Measurements from ENCODE around the gene BACH2. TPM values are rescaled to one million over a fixed set of nuclear protein-coding genes. Genes with fewer than 3 reads are reported as not detected.
"Not testable (repeated sequence)": the region's sequence is repeated elsewhere in the genome, so short reads cannot be mapped to it uniquely, and the experiment has no call there.

BACH2 gene
- total RNA-seq, 1 donor from 2014 or later = 0.26 TPM

GRCh38 chr6:90072501-90072900, 224.1 kb downstream of the BACH2 start:
- no peak for DNase-seq (ENCODE audit: low read depth, low spot score)

DNA sequence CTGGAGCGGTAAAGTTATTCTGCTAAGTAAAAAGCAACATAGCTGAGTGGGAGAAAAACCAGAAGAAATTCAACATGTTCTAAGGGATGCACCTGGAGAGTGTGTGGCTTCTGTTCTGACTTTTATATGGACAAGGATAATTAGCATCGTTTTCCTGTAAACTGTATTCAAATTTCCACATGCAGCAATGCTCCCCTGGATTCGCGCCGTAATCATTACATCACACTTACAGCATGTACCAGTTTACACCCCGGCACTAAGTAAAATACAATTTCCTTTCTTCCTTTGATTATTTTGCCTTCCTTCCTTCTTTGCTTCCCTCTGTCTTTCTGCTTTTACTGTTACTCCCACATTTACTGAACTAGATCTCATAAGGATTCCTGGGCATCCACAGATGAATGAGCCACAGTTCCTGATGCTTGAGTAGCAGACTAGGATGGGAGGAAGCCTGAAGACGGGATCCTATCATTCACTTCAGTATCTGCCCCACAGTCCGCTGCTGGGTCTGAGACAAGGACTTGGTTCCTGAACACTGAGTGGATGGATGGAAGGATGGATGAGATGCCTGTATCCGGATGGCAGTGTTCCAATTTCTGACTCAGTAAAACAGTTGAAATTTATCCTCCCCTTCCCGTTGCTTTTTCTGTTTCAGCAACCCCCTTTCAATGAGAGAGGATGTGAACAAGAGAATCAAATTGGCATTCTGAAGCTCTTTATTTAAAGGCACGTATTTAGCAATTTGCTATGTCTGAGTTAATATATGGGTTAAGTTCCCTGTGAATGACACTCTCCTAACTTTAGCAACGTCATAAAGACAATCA, 227.7 kb downstream of the BACH2 start:
- no peak for DNase-seq (ENCODE audit: low read depth, low spot score)

GRCh38 chr6:90068264-90068663, 228.4 kb downstream of the BACH2 start:
- no peak for DNase-seq (ENCODE audit: low read depth, low spot score)

DNA sequence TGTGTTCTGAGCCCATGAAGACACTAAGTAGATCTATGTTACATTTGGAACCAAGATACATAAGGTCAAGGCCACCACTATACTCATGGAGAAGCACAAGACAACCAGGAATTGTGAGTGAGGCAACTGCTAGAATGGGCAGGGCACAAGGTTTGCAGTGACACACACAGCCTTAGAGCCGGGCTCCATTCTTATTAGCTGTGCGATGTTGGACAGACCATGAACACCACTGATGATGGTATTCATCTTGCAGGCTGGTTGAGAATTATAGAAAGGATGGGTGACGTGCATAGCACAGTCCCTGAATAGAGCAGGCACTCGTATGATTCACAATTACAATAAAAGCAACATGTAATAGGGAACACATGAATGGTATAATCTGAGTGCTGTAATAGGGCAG, 229.9 kb downstream of the BACH2 start:
- DNase-seq (ENCODE audit: low read depth, low spot score) = no peak

- DNase-seq (ENCODE audit: low read depth, low spot score) = no peak
Measured at GRCh38 chr6:90065173-90065572, 231.5 kb downstream of the BACH2 start.

DNA sequence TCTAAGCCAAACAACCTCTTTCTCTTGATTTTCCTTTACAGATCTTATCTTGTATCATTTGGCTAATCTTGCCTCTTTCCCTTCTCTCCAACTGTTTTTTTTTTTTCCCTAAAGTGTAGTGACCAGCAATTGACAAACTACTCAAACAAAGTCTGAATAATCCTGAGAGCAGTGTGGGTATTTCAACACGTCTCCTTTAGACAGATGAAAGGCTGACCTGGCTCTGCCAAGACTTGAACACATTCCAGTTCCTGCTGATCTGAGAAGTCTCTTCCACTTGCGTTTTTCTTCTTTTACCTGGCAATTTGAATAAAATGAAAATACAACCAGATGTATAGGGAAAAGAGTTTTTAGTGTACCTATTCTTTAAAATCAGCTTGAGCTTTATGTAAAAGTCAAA, 234.0 kb downstream of the BACH2 start:
- no peak for DNase-seq (ENCODE audit: low read depth, low spot score)

- no peak for DNase-seq (ENCODE audit: low read depth, low spot score)
Measured at GRCh38 chr6:90062051-90062450, 234.6 kb downstream of the BACH2 start.

GRCh38 chr6:90059178-90059577, 237.5 kb downstream of the BACH2 start:
- not testable (repeated sequence) for DNase-seq (ENCODE audit: low read depth, low spot score)

GRCh38 chr6:90055924-90056323, 240.7 kb downstream of the BACH2 start:
- DNase-seq (ENCODE audit: low read depth, low spot score) = not testable (repeated sequence)

DNA sequence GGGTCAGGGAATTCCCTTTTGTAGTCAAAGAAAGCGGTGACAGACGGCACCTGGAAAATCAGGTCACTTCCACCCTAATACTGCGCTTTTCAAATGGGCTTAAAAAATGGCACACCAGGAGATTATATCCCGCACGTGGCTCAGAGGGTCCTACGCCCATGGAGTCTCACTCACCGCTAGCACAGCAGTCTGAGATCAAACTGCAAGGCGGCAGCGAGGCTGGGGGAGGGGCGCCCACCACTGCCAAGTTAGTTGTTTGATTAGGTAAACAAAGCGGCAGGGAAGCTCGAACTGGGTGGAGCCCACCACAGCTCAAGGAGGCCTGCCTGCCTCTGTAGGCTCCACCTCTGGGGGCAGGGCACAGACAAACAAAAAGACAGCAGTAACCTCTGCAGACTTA, 242.4 kb downstream of the BACH2 start:
- not testable (repeated sequence) for DNase-seq (ENCODE audit: low read depth, low spot score)

DNA sequence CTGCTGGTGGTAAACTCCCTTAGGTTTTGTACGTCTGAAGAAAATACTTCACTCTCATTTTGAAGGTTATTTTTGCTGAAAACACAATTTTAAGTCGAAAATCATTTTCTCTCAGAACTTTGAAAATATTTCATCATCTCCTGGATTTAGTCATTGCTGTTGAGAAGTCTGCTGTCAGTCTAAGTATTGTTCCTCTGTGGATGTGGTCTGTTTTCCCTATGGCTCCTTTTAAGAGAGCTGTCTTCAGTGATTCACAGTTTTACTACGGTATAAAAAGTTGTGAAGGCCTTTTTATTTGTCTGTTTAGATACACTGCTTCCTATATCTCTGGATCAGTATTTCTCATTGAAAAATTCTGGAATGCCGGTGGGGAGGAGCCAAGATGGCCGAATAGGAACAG, 243.0 kb downstream of the BACH2 start:
- DNase-seq (ENCODE audit: low read depth, low spot score) = no peak

DNA sequence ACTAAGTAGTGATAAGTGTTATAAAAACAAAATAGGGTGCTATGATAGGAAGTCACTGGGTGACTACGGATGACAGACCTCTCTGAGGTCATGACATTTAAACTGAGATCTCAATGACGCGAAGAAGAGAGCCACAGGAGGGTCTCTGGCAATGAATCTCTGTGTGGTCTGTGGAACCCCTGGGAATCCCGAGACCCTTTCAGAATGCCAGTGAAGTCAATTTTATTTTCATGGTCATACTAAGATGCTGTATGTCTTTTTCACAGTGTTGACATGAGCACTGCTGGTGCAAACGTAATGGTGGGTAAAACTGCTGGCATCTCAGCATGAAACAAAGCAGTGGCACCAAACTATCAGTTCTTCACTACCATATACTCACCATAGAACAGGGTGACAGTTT, 247.3 kb downstream of the BACH2 start:
- no peak for DNase-seq (ENCODE audit: low read depth, low spot score)

DNA sequence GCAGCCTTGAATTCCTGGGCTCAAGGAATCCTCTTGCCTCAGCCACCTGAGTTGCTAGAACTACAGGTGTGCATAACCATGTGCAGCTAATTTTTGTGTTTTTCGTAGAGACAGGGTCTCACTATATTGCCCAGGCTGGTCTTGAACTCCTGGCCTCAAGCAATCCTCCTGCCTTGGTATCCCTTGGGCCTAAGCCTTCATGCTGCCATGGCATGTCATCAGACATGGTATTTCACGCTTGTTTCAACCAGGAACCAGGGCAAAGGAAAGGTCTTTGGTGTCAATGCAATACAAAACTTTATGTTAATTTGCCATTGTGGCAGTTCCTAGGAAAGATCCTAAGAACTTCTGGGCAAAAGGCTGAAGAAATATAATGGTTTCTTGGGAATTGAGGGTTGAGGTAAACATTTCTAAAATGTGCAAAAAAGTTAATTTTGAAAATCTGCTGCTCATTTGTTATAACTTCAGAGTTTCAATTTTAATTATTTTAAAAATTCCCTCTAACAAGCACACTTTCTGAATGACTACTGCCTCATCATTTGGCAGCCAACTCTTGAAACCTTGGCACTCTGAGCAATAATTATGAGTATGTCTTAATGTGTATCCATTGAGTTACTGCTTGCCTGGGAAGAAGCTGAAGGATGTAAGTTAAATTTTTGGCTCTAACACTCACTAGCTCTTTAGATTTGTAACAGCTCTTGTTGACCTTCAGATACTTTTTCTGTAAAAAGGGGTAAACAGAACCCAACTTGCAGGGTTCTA, 248.3 kb downstream of the BACH2 start:
- no peak for DNase-seq (ENCODE audit: low read depth, low spot score)

- DNase-seq (ENCODE audit: low read depth, low spot score) = no peak
Measured at GRCh38 chr6:90045535-90045934, 251.1 kb downstream of the BACH2 start.

GRCh38 chr6:90044833-90045381, 251.7 kb downstream of the BACH2 start:
- DNase-seq (ENCODE audit: low read depth, low spot score) = peak; percentile 30

- DNase-seq (ENCODE audit: low read depth, low spot score) = no peak
Measured at GRCh38 chr6:90044182-90044832, 252.3 kb downstream of the BACH2 start.

- no peak for DNase-seq (ENCODE audit: low read depth, low spot score)
Measured at GRCh38 chr6:90040931-90041330, 255.7 kb downstream of the BACH2 start.

DNA sequence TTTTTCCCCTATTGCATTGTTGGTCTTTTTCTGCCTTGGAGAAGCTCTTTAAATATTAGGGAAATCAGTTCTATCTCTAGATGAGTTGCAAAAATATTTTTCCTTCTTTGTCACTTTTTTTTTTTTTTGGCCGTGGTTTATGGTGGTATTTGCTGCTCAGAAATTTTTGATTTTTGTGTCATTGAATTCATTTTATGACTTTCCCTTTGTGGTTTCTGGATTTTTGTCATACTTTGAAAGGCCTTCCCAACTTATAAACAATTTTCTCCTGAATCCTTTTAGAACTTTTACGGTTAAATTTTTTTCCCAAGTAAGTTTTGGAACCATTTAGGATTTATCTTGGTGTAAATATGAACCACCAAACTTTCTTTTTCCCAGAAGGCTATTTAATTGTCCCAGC, 256.7 kb downstream of the BACH2 start:
- DNase-seq (ENCODE audit: low read depth, low spot score) = no peak

- no peak for DNase-seq (ENCODE audit: low read depth, low spot score)
Measured at GRCh38 chr6:90038961-90039653, 257.5 kb downstream of the BACH2 start.

DNA sequence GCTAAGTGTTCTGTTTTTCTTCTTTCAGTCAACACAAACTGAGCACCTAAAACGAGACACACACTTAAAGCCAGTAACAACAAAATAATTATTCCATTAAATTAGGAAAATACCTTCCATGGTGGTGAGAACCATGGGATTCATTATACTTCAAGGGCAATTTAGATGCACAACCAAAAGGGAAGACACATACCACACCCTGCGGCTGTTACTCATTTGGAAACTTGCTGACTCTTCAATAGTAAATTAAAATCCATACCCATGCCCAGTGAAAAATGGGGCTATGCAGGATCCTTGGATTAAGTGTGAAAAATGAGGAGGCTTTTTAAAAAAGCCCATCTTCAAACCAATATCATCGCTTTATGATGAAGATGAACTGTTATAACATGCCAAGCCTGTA, 259.7 kb downstream of the BACH2 start:
- no peak for DNase-seq (ENCODE audit: low read depth, low spot score)

- DNase-seq (ENCODE audit: low read depth, low spot score) = no peak
Measured at GRCh38 chr6:90035047-90035723, 261.5 kb downstream of the BACH2 start.

Measured in pulmonary artery endothelial cell (primary cell).